IgD-negative memory B cell (primary cell): ENCODE measurements around the gene TADA2B. TPM values are rescaled to one million over a fixed set of nuclear protein-coding genes. Genes with fewer than 3 reads are reported as not detected.
A peak's percentile ranks its signal among the peaks of the same experiment; 100 is the strongest.
"Not testable (repeated sequence)": the region's sequence is repeated elsewhere in the genome, so short reads cannot be mapped to it uniquely, and the experiment has no call there.

ENCODE experiments used
- H3K27ac Mint-ChIP-seq, 3 donors: one replicate each; pipeline ENCODE4 v1.8.0; 2020 to 2022; ENCODE audit warnings: mild to moderate bottlenecking in 3 of 3, mixed read lengths in 3 of 3, moderate library complexity in 1 of 3
- H3K27me3 Mint-ChIP-seq: one replicate; pipeline ENCODE4 v1.8.0; 2021; ENCODE audit warnings: mixed read lengths
- H3K36me3 Mint-ChIP-seq: one replicate; pipeline ENCODE4 v1.8.0; 2020; ENCODE audit warnings: mild to moderate bottlenecking, mixed read lengths
- H3K4me1 Mint-ChIP-seq, 3 donors: one replicate each; pipeline ENCODE4 v1.8.0; 2020 to 2022; ENCODE audit warnings: mixed read lengths in 3 of 3, mild to moderate bottlenecking in 1 of 3
- H3K4me3 Mint-ChIP-seq, 4 donors: one replicate each; pipeline ENCODE4 v1.8.0; 2020 to 2022; ENCODE audit warnings: mild to moderate bottlenecking in 4 of 4, mixed read lengths in 4 of 4, moderate library complexity in 3 of 4
- H3K9me3 Mint-ChIP-seq, 3 donors: one replicate each; pipeline ENCODE4 v1.8.0; 2020 to 2021; ENCODE audit warnings: mixed read lengths in 3 of 3, mild to moderate bottlenecking in 1 of 3
- polyA plus RNA-seq: library from polyadenylated mRNA; unstranded; fragments of 300-500 nt; fragmentation: Illumina TruSeq; gene quantifications from one replicate; pipeline ENCODE4 v1.2.3, GENCODE V29; 2021

TADA2B gene
- polyA plus RNA-seq, 1 donor from 2014 or later: 4.7 TPM

GRCh38 chr4:7083597-7084563 lies 40.7 kb downstream of the TADA2B start:
- H3K9me3 Mint-ChIP-seq: peaks cover 0 to 13% (median 2%) of the 10 kb centered on the region in 3 donors
- no peak overlapping the region for H3K27ac Mint-ChIP-seq
- no peaks in the 10 kb centered on the region for H3K36me3 Mint-ChIP-seq
- peaks cover 34% of the 10 kb centered on the region for H3K27me3 Mint-ChIP-seq
- H3K4me1 Mint-ChIP-seq: no peaks in the 10 kb centered on the region
- no peak overlapping the region for H3K4me3 Mint-ChIP-seq

GRCh38 chr4:7084564-7084961 lies 41.4 kb downstream of the TADA2B start:
- not testable (repeated sequence) for H3K4me3 Mint-ChIP-seq, H3K4me1 Mint-ChIP-seq, H3K36me3 Mint-ChIP-seq, H3K27ac Mint-ChIP-seq
- peaks cover 0 to 13% (median 2%) of the 10 kb centered on the region in 3 donors for H3K9me3 Mint-ChIP-seq
- peaks cover 35% of the 10 kb centered on the region for H3K27me3 Mint-ChIP-seq

GRCh38 chr4:7086384-7086783 lies 43.2 kb downstream of the TADA2B start:
- peaks cover 23% of the 10 kb centered on the region for H3K27me3 Mint-ChIP-seq
- peaks cover 0 to 9% (median 2%) of the 10 kb centered on the region in 3 donors for H3K9me3 Mint-ChIP-seq
- H3K4me3 Mint-ChIP-seq: no peak overlapping the region
- H3K4me1 Mint-ChIP-seq: no peaks in the 10 kb centered on the region
- H3K27ac Mint-ChIP-seq: no peak overlapping the region
- no peaks in the 10 kb centered on the region for H3K36me3 Mint-ChIP-seq

- Mint-ChIP-seq H3K27ac (no peak overlapping the region), H3K36me3 (no peaks in the 10 kb centered on the region), H3K9me3 (peaks cover 0 to 9% (median 2%) of the 10 kb centered on the region in 3 donors), H3K4me1 (no peaks in the 10 kb centered on the region), H3K27me3 (peaks cover 18% of the 10 kb centered on the region), H3K4me3 (no peak overlapping the region)
These were observed 43.9 kb downstream of the TADA2B start for GRCh38 chr4:7087036-7087435.

GRCh38 chr4:7089213-7089986 lies 46.2 kb downstream of the TADA2B start:
- no peaks in the 10 kb centered on the region for H3K36me3 Mint-ChIP-seq

DNA sequence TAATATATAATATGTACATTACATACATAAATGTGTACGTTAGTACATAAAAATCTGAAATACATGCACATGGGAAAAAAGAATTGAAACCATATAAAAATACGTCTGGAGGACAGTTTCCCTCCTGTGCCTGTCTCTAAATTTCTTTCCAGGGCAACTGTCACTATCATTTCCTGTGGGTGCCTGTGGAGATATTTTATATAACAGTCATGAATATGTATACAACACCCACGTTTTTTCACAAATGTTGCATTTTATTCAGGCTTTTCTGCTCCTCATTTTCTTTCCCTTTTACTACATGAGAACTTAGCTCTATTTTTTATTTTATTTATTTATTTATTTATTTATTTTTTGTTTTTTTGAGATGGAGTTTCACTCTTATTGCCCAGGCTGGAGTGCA lies 48.9 kb downstream of the TADA2B start:
- Mint-ChIP-seq H3K27me3 (peaks cover 13% of the 10 kb centered on the region), H3K9me3 (peaks cover 0 to 6% (median 2%) of the 10 kb centered on the region in 3 donors), H3K27ac (no peak overlapping the region), H3K4me1 (no peaks in the 10 kb centered on the region), H3K36me3 (no peaks in the 10 kb centered on the region), H3K4me3 (no peak overlapping the region)

More at GRCh38 chr4:7089213-7089986, 46.2 kb downstream of the TADA2B start:
- H3K4me1 Mint-ChIP-seq: no peaks in the 10 kb centered on the region
- no peak overlapping the region for H3K27ac Mint-ChIP-seq
- H3K9me3 Mint-ChIP-seq: peaks cover 0 to 9% (median 2%) of the 10 kb centered on the region in 3 donors
- H3K4me3 Mint-ChIP-seq: no peak overlapping the region
- peaks cover 18% of the 10 kb centered on the region for H3K27me3 Mint-ChIP-seq

GRCh38 chr4:7094916-7095315 lies 51.7 kb downstream of the TADA2B start:
- Mint-ChIP-seq H3K4me1 (no peaks in the 10 kb centered on the region), H3K36me3 (no peaks in the 10 kb centered on the region), H3K27me3 (peaks cover 11% of the 10 kb centered on the region), H3K9me3 (no peaks in the 10 kb centered on the region), H3K4me3 (no peak overlapping the region), H3K27ac (no peak overlapping the region)

DNA sequence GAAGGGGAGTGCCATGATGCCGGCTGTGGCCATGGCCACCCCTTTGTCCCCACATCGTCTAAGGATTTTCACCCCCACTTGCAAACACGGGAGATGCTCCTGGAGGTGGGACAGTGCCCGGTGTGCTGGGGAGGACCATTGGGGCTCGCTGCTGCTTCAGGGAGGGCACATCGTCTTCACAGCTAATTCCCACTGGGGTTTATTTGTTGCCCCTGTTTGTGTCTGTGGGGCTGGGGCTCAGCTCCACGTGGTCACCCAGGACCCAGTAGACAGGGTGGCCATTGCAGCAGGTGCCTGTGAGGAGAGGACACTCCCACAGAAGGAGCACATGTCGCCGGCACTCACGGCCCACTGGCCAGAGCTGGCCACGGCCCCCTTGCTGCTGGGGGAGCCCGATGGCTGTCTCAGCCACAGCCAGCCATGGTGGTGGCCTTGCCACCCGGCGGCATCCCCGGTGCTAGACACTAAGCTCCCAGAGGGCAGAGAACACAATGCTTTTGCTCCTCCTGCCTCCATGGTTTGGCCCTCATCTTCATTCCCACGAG lies 52.5 kb downstream of the TADA2B start:
- no peaks in the 10 kb centered on the region for H3K4me1 Mint-ChIP-seq
- H3K27ac Mint-ChIP-seq: no peak overlapping the region
- no peaks in the 10 kb centered on the region for H3K36me3 Mint-ChIP-seq
- H3K27me3 Mint-ChIP-seq: peaks cover 11% of the 10 kb centered on the region
- H3K9me3 Mint-ChIP-seq: no peaks in the 10 kb centered on the region
- no peak overlapping the region for H3K4me3 Mint-ChIP-seq

DNA sequence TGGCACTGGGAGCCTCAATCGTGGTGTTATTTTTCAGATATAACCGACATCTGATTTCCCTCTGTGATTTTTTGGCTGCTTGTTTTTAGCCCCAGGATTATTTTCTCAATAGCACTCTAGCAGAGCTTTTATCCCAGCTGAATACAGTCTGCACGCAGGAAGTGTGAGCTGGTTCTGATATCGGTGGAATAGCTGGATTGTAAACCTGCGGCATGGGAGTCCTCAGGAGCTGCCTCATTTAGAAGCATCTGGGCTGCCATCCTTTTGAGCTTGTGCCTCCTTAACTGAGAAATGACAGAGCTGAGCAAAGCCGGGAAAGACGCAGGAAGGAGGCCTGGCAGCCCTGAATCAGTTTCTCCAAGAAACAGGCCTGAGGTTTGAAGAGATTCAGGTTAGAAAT lies 53.1 kb downstream of the TADA2B start:
- Mint-ChIP-seq H3K9me3 (no peaks in the 10 kb centered on the region), H3K27ac (no peak overlapping the region), H3K27me3 (peaks cover 11% of the 10 kb centered on the region), H3K36me3 (no peaks in the 10 kb centered on the region), H3K4me1 (no peaks in the 10 kb centered on the region), H3K4me3 (no peak overlapping the region)

DNA sequence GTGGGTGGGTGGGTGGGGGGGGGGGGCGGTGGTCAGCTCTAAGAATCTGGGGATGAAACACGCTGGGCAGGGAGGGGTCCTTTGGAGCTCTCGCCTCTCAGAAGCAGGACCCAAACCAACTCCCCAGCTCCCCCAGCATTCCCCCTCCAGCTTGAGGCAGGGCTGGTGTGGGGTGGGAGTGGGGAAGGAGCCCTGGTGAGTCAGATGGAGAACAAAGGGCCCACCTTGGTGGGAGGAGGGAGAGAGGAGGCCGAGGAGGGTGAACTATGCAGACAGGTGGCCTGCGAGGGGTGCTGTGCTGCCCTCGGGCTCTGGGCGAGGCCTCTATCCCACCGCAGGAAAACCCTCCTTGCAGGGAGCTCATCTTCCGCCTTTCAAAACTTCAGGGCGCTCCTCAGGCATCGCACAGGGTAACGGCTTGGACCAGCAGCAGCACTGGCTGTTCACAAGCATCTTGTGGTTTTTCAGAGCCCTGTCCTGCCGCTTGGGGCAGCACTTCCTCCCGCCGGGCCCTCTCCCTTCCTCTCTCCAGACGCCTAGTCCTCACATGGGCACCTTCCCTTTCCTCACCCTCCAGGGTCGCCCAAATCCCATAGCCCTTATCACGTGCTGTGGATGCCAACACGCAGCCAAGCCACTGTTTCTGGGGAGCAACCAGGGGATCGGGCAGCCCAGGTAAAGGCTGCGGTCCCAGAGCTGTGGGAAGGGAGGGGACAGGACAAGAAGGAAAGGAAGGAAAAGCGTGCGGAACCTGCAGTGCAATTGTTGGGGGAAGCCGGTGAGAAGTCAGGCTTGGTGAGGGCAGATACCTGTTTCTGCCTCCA lies 58.7 kb downstream of the TADA2B start:
- H3K4me3 Mint-ChIP-seq: peak overlapping the region; percentile 89 to 97 (median 93)

GRCh38 chr4:7102516-7102909 lies 59.3 kb downstream of the TADA2B start:
- not testable (repeated sequence) for H3K9me3 Mint-ChIP-seq, H3K36me3 Mint-ChIP-seq, H3K27me3 Mint-ChIP-seq
- peak overlapping the region; percentile 89 to 98 (median 94) for H3K4me3 Mint-ChIP-seq
- peak overlapping the region in 1 of 3 donors; percentile 65 for H3K27ac Mint-ChIP-seq
- peaks cover 7 to 11% (median 9%) of the 10 kb centered on the region in 3 donors for H3K4me1 Mint-ChIP-seq

More for the DNA sequence above, 58.7 kb downstream of the TADA2B start:
- H3K36me3 Mint-ChIP-seq: no peaks in the 10 kb centered on the region
- peaks cover 5% of the 10 kb centered on the region for H3K27me3 Mint-ChIP-seq
- peaks cover 7 to 11% (median 9%) of the 10 kb centered on the region in 3 donors for H3K4me1 Mint-ChIP-seq
- no peaks in the 10 kb centered on the region for H3K9me3 Mint-ChIP-seq
- H3K27ac Mint-ChIP-seq: no peak overlapping the region

DNA sequence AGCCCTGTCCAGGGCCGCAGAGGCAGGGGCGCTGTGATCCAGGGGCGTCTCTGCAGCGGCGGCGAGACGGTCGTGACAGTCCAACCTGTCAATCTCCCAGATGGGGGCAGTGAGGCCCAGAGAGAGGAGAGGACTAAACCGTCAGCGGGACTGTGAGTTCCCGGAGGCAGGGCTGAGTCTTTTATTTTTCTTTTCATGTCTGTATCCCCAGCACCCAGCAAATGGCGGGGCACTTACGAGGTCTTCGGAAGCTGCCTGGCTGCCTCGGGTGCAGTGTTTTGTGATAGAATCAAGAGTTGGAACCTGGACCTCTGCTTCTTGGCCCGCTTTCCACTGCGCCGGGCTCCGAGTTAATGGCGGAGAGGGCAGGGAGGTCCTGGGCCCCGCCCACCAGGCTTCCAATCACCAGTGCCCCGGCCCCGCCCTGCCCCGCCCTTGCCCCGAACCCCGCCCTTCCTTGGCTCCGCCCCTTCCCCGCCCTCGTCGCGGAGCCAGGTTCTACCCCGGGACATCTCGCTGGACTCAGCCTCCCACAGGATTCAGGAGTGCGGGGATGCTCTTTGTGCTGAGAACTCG lies 59.9 kb downstream of the TADA2B start:
- Mint-ChIP-seq H3K4me3 (peak overlapping the region; percentile 89 to 98 (median 93)), H3K4me1 (peaks cover 7 to 11% (median 9%) of the 10 kb centered on the region in 3 donors), H3K9me3 (no peaks in the 10 kb centered on the region), H3K27ac (peak overlapping the region in 2 of 3 donors; percentile 42 to 65), H3K27me3 (peaks cover 5% of the 10 kb centered on the region), H3K36me3 (no peaks in the 10 kb centered on the region)

GRCh38 chr4:7103607-7104365 lies 60.6 kb downstream of the TADA2B start:
- Mint-ChIP-seq H3K9me3 (no peaks in the 10 kb centered on the region), H3K36me3 (no peaks in the 10 kb centered on the region), H3K27ac (peak overlapping the region in 1 of 3 donors; percentile 55), H3K27me3 (peaks cover 5% of the 10 kb centered on the region), H3K4me1 (peaks cover 7 to 11% (median 9%) of the 10 kb centered on the region in 3 donors), H3K4me3 (peak overlapping the region; percentile 89 to 98 (median 93))
